GM11168 (cell line): ENCODE results near the gene MBNL2.

Experiments
- in situ Hi-C: fragments of 300-500 bp; cut with MboI; formaldehyde crosslinking; loops from one replicate; pipeline ENCODE4 v1.12.0; 2022; ENCODE audit warnings: low sequenced_read_pairs; ENCODE audit not compliant: unreplicated experiment

Gene MBNL2

GRCh38 chr13:97249093-97249795 lies 27.1 kb downstream of the MBNL2 start:
- in situ Hi-C loops, result no loop called here

DNA sequence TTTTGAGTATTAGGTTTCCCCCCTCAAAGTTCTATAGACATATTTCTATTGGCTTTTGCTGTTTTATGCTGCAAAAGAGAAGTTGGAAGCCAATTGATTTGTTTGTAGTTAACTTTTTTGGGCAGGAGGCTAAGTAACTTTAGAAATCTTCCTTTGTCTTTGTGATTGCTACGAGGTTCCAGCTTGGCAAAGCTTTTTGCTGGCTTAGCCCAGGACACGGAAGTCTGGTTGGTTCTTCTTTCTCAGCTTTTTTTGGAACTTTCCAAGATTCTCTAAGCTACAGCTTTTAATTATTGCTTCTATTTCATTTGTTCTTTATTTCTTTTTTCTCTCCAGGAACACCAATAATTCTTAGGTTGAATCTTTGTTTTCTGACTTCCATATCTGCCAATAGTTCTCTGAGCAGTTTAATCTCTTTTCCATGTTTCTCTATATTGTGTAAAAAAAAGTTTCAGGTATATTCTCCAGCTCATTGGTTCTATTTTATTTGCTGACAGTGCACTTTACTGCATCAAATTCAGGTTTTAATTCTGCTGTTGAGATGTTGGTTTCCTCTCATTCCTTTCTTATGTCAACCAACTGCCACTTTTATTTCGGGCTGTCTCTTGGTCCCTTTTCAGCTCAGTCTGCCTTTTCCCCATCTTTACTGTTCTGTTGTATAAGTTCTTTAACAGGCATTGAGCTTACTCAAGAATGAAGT lies 27.8 kb downstream of the MBNL2 start:
- in situ Hi-C loops, result no loop called here

DNA sequence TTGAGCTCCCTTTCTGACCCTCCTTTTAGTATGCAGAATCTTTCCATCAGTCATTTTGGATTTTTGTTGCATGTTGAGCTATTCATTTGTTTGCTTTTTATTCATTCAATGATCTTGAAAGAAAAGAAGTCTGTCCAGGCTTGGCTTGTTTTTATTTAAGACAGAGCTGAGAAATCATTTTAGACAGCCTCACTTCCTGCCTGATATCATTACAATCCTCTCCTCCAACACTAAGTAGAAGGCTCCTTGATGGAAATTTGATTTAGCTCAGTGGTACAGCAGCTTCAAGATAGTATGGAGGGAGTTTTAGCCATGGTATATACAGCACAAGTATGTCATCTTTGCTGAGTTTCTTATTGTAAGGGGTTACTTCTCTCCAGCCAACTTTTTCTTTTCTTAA lies 28.4 kb downstream of the MBNL2 start:
- in situ Hi-C loops, result no loop called here

DNA sequence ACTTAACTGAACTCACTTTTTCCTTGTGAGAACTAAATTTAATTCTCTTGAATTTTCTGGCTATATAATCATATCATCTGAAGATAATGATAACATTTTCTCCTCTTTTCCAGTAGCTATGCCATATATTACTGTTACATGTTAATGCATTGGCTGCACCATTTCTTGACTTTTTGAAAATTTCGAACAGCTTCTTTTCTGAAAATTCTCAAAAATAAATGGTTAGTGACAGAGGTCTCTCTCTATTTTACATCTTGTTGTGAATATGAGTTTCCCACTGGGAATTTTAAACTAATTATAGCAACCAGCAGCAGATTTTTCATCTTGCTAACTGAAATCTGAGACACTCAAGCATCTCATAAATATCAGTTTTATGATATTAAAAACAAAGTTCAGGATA lies 30.6 kb downstream of the MBNL2 start:
- in situ Hi-C loops, result no loop called here

- in situ Hi-C loops, result no loop called here
These were observed 31.6 kb downstream of the MBNL2 start for GRCh38 chr13:97253581-97254293.

- in situ Hi-C loops, result no loop called here
These were observed 32.7 kb downstream of the MBNL2 start for GRCh38 chr13:97254816-97255215.

- in situ Hi-C loops, result no loop called here
These were observed 33.4 kb downstream of the MBNL2 start for GRCh38 chr13:97255515-97256021.

DNA sequence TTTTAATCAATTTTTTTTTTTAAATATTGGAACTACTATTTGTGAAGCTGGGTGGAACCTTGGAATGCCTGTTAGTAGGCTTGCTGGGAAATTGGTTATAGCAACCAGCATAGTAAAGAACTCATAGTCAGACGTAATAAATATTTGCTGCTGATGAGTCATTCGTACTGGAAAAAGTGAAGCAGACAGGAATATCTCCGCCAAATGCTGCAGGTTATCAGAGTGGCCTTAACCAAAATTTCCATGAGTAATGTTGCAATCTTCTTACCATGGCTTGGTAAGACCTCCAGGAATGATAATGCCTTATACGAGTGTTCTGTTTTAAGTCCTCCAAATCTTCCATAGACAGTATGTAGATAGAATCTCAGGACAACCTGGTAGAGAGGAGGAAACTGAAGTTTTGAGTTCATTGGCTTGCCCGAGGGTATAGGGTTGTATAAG lies 34.2 kb downstream of the MBNL2 start:
- in situ Hi-C loops, result no loop called here

DNA sequence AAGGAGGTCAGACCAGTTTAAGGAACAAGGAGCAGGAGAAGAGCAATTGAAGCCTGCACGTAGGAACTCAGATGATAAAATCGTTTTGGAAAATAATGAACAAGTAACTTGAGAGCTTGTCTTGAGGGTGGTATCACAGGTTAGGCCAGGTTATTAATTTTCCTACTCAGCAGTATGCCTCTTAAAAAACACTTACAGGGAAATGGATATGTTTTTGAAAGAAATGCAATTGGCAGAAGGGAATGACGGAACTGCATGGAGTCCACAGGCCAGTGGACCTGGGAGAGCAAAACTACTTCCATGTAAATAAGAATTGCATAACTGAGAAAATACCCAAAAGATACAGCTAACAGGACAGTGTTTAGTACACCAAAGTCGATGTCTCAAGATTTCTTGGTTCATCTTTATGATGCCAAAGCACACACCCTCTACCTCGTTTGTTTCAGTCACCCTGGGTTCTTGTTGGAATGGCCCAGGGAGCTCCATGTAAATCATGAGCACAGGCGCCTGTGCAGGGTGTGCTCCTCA lies 35.2 kb downstream of the MBNL2 start:
- in situ Hi-C loops, result no loop called here

DNA sequence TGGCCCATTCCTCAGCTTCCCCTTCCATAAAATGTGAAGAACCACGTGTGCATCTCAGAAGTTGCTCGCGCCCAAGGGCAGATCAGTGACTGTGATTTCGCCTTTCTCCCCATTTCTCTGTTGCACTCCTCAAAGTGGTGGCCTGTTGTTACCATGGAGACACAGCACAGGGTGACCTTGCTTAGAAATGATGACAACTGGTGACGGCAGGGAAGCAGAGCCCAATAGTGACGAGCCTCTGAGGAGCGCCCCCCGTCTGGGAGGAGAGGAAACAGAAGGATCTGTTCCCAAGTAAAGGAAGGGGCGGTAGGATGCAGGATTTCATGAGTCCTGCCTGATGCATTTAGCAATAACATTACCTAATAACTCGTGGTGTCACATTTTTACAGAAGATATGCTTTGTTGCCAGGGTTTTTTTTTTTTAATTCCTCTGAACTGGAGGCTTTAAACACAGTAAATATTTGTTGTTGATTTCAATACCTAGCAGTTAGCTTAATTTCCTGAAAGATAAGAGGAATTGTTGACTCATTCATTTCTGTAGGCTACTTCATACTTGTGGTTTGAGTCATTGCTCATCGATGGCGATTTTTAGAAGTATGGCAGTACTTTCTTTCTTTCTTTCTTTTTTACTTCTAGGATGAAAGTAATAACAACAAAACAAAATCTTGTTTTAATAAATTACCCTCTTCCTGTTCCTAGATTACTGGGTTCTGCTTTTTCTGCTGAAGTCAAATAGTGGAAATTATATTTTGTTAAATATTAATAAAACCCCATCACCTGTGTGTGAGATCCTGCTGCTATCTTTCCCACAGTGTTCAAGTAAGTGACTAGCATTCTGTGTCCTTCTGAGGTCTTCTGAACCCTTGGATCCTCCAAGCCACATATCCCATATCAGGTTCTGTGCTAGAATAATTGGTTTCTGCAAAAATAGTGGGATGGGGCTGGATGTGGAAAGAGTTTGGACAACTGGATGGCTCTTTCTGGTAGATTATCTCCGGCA lies 36.0 kb downstream of the MBNL2 start:
- in situ Hi-C loops, result no loop called here

DNA sequence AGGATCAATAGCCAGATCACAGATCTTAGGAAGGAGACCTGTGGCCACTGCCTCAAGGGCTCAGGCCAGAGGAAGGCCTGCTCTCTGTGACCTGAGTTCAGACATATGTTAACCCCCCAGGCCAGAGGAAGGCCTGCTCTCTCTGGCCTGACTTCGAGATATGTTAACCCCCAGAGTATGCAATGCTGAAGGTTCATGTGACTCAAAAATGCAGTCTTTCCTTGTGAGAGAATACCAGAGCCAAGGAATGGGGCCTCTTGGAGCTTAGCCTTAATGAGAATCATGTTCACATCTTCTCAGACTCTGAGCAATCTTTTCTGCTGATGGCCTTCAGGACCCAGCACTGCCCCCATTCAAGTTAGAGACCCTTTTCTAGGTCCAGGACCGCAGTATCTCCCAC lies 36.7 kb downstream of the MBNL2 start:
- in situ Hi-C loops, result no loop called here

GRCh38 chr13:97259410-97259797 lies 37.3 kb downstream of the MBNL2 start:
- in situ Hi-C loops, result no loop called here

- in situ Hi-C loops, result no loop called here
These were observed 37.9 kb downstream of the MBNL2 start for GRCh38 chr13:97259798-97260714.

GRCh38 chr13:97261254-97262005 lies 39.3 kb downstream of the MBNL2 start:
- in situ Hi-C loops, result no loop called here

- in situ Hi-C loops, result no loop called here
These were observed 39.9 kb downstream of the MBNL2 start for GRCh38 chr13:97262058-97262457.

GRCh38 chr13:97263160-97263559 lies 41.0 kb downstream of the MBNL2 start:
- in situ Hi-C loops, result no loop called here

- in situ Hi-C loops, result no loop called here
These were observed 42.5 kb downstream of the MBNL2 start for GRCh38 chr13:97264663-97265062.

- in situ Hi-C loops, result no loop called here
These were observed 44.2 kb downstream of the MBNL2 start for GRCh38 chr13:97266332-97266731.
